ENCODE results near the gene ZSCAN23.
A peak's percentile ranks its signal among the peaks of the same experiment; 100 is the strongest.
"Not testable (repeated sequence)": the region's sequence is repeated elsewhere in the genome, so short reads cannot be mapped to it uniquely, and the experiment has no call there.

Gene ZSCAN23

GRCh38 chr6:28407401-28407800, 35.9 kb downstream of the ZSCAN23 start:
- H3K4me3 ChIP-seq (ENCODE audit: low read depth, low read length) = no peak overlapping the region
- TF ChIP-seq, protein P1, sequence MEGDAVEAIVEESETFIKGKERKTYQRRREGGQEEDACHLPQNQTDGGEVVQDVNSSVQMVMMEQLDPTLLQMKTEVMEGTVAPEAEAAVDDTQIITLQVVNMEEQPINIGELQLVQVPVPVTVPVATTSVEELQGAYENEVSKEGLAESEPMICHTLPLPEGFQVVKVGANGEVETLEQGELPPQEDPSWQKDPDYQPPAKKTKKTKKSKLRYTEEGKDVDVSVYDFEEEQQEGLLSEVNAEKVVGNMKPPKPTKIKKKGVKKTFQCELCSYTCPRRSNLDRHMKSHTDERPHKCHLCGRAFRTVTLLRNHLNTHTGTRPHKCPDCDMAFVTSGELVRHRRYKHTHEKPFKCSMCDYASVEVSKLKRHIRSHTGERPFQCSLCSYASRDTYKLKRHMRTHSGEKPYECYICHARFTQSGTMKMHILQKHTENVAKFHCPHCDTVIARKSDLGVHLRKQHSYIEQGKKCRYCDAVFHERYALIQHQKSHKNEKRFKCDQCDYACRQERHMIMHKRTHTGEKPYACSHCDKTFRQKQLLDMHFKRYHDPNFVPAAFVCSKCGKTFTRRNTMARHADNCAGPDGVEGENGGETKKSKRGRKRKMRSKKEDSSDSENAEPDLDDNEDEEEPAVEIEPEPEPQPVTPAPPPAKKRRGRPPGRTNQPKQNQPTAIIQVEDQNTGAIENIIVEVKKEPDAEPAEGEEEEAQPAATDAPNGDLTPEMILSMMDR (IDR thresholded peaks at IDR 0.05; ENCODE audit: low read depth, low read length) = no peak
- TF ChIP-seq POLR2A (IDR thresholded peaks at IDR 0.05; ENCODE audit: extremely low read depth, insufficient read length) = no peak
- no peak for TF ChIP-seq MYC (IDR thresholded peaks at IDR 0.05; ENCODE audit: low read depth, low read length)
- TF ChIP-seq MAX (IDR thresholded peaks at IDR 0.05; ENCODE audit: low read depth, low read length) = no peak
- no peak for DNase-seq (ENCODE audit: low read depth)

DNA sequence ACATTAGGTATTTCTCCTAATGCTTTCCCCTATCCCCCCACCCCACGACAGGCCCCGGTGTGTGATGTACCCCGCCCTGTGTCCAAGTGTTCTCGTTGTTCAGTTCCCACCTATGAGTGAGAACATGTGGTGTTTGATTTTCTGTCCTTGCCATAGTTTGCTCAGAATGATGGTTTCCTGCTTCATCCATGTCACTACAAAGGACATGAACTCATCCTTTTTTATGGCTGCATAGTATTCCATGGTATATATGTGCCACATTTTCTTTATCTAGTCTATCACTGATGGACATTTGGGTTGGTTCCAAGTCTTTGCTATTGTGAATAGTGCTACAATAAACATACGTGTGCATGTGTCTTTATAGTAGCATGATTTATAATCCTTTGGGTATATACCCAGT, 39.4 kb downstream of the ZSCAN23 start:
- not testable (repeated sequence) for H3K4me3 ChIP-seq (ENCODE audit: low read depth, low read length); DNase-seq (ENCODE audit: low read depth)

DNA sequence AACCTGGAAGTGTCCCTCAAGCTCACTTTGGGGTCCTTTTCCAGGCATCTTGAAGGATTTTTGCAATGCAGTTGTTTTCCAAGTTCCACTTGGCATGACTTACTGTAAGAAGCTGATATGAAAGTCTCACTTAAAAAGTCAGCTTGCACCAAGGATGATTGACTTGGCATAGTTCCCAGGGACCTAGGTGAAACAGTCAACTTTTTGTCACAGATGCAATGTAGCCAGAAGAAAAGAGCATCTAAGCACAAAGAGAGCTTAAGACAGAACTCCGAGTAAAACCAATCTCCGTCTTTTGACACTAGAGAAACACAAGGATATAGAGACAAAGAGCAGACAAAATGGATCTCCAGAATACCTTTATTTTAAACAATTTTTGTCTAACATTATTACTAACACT, 41.1 kb downstream of the ZSCAN23 start:
- TF ChIP-seq MAX (IDR thresholded peaks at IDR 0.05; ENCODE audit: low read depth, low read length) (no peak), MYC (IDR thresholded peaks at IDR 0.05; ENCODE audit: low read depth, low read length) (no peak), POLR2A (IDR thresholded peaks at IDR 0.05; ENCODE audit: extremely low read depth, insufficient read length) (no peak)
- TF ChIP-seq, protein P1 (IDR thresholded peaks at IDR 0.05; ENCODE audit: low read depth, low read length) = no peak
- no peak overlapping the region for H3K4me3 ChIP-seq (ENCODE audit: low read depth, low read length)
- DNase-seq (ENCODE audit: low read depth) = no peak

- DNase-seq (ENCODE audit: low read depth) = no peak
- H3K4me3 ChIP-seq (ENCODE audit: low read depth, low read length) = no peak overlapping the region
- no peak for TF ChIP-seq MAX (IDR thresholded peaks at IDR 0.05; ENCODE audit: low read depth, low read length)
- TF ChIP-seq POLR2A (IDR thresholded peaks at IDR 0.05; ENCODE audit: extremely low read depth, insufficient read length) = no peak
- TF ChIP-seq, protein P1 (IDR thresholded peaks at IDR 0.05; ENCODE audit: low read depth, low read length) = no peak
- no peak for TF ChIP-seq MYC (IDR thresholded peaks at IDR 0.05; ENCODE audit: low read depth, low read length)
Measured at GRCh38 chr6:28401172-28401571, 42.1 kb downstream of the ZSCAN23 start.

GRCh38 chr6:28400122-28400451, 43.2 kb downstream of the ZSCAN23 start:
- peak overlapping the region; percentile 93 for H3K4me3 ChIP-seq (ENCODE audit: low read depth, low read length)
- TF ChIP-seq MAX (IDR thresholded peaks at IDR 0.05; ENCODE audit: low read depth, low read length) = no peak
- no peak for TF ChIP-seq MYC (IDR thresholded peaks at IDR 0.05; ENCODE audit: low read depth, low read length)
- no peak for TF ChIP-seq POLR2A (IDR thresholded peaks at IDR 0.05; ENCODE audit: extremely low read depth, insufficient read length)
- TF ChIP-seq, protein P1 (IDR thresholded peaks at IDR 0.05; ENCODE audit: low read depth, low read length) = no peak
- no peak for DNase-seq (ENCODE audit: low read depth)

DNA sequence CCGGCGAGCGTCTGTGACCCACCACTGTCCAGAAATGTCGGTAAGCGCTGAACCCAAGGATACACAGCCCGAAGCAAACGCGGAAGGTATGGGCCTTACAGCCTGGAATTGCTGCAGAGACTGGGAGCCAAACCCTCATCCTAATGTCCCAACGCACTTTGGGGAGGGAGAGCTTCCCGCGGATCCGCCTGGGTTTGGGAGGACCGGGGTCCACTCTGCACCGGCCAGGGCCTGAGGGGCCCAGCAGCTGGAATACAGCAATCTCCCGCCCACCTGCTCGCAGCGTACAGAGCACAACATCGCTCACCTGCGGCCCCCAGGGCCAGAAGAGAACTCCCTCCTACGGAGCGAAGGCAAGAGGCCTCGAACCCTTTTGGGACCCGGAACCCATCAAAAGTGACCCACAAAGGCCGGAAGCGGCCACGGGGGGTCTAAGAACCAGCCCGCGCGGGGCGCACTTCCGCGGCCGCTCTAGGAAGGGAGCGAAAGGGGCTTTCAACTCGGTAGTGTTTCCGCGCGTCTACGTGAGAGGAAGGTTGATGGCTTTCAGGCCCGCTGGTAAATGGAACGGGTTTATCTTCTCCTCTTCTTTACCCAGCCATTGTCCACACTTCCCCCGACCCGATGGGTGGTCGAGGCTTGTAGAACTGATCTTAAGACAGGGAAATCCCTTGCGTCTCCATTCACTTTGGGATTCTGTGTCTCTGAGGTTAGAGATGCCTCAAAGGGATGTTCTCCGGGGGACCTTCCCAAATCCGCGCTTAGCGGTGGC, 43.8 kb downstream of the ZSCAN23 start, which contains the start of gene ZSCAN12:
Gene ZSCAN12 (minus strand): TSS at position 398 of the 772 bp plus-strand sequence. CDS start 1,342 bp downstream, outside the sequence.
- H3K4me3 ChIP-seq (ENCODE audit: low read depth, low read length) = peak within 1 kb of the TSS; percentile 93
- TF ChIP-seq, protein P1 (IDR thresholded peaks at IDR 0.05; ENCODE audit: low read depth, low read length) = peak; percentile 63
- TF ChIP-seq POLR2A (IDR thresholded peaks at IDR 0.05; ENCODE audit: extremely low read depth, insufficient read length) = peak; percentile 67
- TF ChIP-seq MYC (IDR thresholded peaks at IDR 0.05; ENCODE audit: low read depth, low read length) = peak; percentile 60
- peak; percentile 48 for TF ChIP-seq MAX (IDR thresholded peaks at IDR 0.05; ENCODE audit: low read depth, low read length)
- peak; percentile 95 for DNase-seq (ENCODE audit: low read depth)

Measured in NB4 (cell line).